ENCODE data around the gene BOLA1.
"Not testable (repeated sequence)": the region's sequence is repeated elsewhere in the genome, so short reads cannot be mapped to it uniquely, and the experiment has no call there.

The BOLA1 gene

DNA sequence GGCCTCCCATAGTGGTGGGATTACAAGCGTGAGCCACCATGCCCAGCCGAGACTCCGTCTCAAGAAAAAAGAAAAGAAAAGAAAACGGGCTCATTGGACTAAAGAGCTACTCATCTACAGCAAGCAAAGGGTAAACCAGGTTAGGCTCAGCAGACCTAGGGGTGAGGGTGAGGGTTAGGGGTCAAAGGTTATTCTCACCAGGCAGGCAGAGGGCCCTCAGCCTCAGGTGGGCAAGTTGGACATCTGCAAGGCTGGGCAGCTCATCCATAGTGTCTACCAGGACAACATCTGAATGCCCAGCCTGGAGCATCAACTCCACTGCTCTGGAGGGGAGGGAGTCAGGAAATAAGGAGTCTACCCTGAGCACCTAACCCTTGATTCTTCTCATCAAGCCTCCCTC lies 33.8 kb downstream of the BOLA1 start:
- DNase-seq, result no peak

GRCh38 chr1:149934356-149934755 lies 35.0 kb downstream of the BOLA1 start:
- no peak for DNase-seq

DNA sequence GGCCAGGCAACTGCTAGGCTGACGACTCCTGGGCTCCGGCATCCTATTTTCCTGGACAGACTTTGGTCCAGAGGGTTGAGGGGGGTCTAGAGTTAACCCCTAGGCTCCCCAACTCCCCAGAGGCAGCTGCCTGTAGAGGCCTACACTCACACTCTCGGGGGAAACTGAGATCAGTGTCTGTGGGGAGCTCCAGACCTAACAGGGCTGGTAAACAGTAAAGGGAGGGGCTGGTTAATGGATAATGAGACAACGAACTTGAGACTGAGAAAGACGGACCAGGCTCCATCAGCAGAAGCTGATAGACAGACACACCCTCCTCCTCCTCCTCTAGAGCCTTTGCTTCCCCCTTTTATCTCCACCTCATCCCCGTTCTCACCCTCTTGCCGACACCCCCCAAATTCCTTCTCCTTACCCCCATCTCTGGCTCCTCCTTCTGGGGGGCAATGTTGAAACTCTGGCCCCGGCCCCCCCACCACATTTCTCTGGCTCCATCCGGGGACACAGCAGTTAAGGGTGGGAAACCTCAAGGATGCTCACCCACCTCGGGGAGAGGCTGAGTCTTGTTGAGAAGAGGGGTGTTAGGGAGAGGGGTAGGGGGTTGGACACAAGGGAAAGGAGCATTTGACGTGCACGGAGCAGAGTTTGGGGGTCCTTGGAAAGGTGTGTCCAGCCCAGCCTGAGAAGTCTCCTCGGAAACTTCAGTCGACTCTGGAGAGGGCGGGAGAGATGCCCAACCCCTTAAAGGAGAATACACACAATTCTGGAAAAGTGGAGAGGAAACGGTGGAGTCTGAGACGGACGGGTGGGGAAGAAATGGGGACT lies 37.0 kb downstream of the BOLA1 start, which contains the start of gene MTMR11:
Gene MTMR11, minus strand, starts transcription at position 710 of the 822 bp plus-strand sequence. Its CDS starts 232 bp downstream, at position 478.
- no peak for DNase-seq

- no peak for DNase-seq
These were observed 37.8 kb downstream of the BOLA1 start for GRCh38 chr1:149936992-149937705.

GRCh38 chr1:149937759-149938158 lies 38.4 kb downstream of the BOLA1 start:
- no peak for DNase-seq

- not testable (repeated sequence) for DNase-seq
These were observed 39.3 kb downstream of the BOLA1 start for GRCh38 chr1:149938668-149939003.

DNA sequence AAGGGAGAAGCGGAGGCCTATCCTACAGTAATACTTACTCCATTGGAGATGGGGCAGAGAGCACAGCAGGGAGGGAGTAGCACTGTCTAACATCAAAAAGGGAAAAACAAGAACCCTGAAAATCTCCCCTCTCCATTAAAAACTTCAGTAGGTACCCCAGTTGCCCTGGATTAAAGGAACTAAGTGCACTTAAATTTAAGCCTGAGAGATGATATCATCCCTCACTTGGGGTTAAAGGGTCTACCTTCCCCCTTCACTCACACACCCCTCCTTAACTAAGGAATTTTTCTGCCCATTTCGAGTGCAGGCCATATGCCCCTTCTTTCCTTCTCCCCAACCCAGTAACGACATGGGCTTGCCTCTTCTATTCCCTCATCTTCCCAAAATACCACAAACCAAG lies 41.1 kb downstream of the BOLA1 start:
- DNase-seq, result no peak

DNA sequence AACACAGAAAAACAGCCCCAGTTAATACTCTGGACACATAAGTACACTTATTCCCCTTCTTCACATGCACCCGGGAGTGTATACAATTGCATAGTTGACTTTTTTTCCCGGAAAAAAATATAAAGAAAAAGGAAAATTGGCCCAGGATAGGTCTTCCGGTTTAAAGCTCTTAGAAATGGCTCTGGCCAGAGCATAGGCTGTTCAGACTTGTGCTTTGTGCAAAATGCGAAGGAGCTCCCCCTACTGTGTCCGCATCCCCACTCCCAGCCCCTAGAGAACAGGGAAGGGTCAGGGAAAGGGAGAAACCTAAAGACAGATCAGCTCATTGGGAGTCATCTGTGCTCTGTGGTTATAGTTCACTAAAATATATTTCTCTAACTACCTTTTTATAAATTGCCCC lies 42.8 kb downstream of the BOLA1 start:
- no peak for DNase-seq

GRCh38 chr1:149942885-149943284 lies 43.5 kb downstream of the BOLA1 start:
- no peak for DNase-seq

- DNase-seq, result no peak
These were observed 45.8 kb downstream of the BOLA1 start for GRCh38 chr1:149945206-149945605.

GRCh38 chr1:149949911-149950310 lies 50.5 kb downstream of the BOLA1 start:
- DNase-seq, result no peak

Measured in CD4-positive, alpha-beta T cell treated with Interleukin-15 for 1 hour (primary cell).